WTC11 (cell line): ENCODE data around the gene MAPK7. TPM values are rescaled to one million over a fixed set of nuclear protein-coding genes. Genes with fewer than 3 reads are reported as not detected.
"Not testable (repeated sequence)": the region's sequence is repeated elsewhere in the genome, so short reads cannot be mapped to it uniquely, and the experiment has no call there.

ENCODE experiments used
- ATAC-seq: fragments of 200-7000 bp; cut with Tn5 transposase; 2 replicates; pipeline ENCODE4 v1.10.0; 2021; ENCODE audit warnings: mild to moderate bottlenecking, moderate library complexity
- CTCF ChIA-PET: fragments of 300-600 bp; sonication (Branson Sonifier 250); formaldehyde crosslinking; loops from one replicate; lab custom pipeline; 2021; ENCODE audit warnings: antibody characterized with exemption; lab: Charles Lee
- POLR2A ChIA-PET: fragments of 350-600 bp; sonication (Branson Sonifier 250); formaldehyde crosslinking; loops from one replicate; lab custom pipeline; 2021; ENCODE audit warnings: antibody characterized with exemption; lab: Charles Lee
- DNase-seq: peaks from one replicate; pipeline ENCODE4 v3.0.0; 2021; ENCODE audit warnings: low spot score
- H3K27ac Mint-ChIP-seq: 2 replicates; pipeline ENCODE4 v1.8.0; 2021; ENCODE audit warnings: mixed read lengths
- H3K27me3 Mint-ChIP-seq: 2 replicates; pipeline ENCODE4 v1.8.0; 2021; ENCODE audit warnings: low read depth, mild to moderate bottlenecking, moderate library complexity, mixed read lengths
- H3K36me3 Mint-ChIP-seq: 2 replicates; pipeline ENCODE4 v1.8.0; 2021; ENCODE audit warnings: mixed read lengths
- H3K4me1 Mint-ChIP-seq: 2 replicates; pipeline ENCODE4 v1.8.0; 2022; ENCODE audit warnings: mixed read lengths
- H3K4me3 Mint-ChIP-seq: 2 replicates; pipeline ENCODE4 v1.8.0; 2021; ENCODE audit warnings: mild to moderate bottlenecking, moderate library complexity, mixed read lengths
- H3K9me3 Mint-ChIP-seq: 2 replicates; pipeline ENCODE4 v1.8.0; 2021; ENCODE audit warnings: mixed read lengths
- ATF1 ChIP-seq: sonication (generic); formaldehyde crosslinking; IDR thresholded peaks from 2 replicates; pipeline ENCODE4 v1.8.1; 2023; ENCODE audit warnings: mild to moderate bottlenecking, moderate library complexity, missing genetic modification reagents
- ATF2 ChIP-seq: sonication (generic); formaldehyde crosslinking; IDR thresholded peaks from 2 replicates; pipeline ENCODE4 v1.8.1; 2022; ENCODE audit warnings: low read depth, missing genetic modification reagents, borderline replicate concordance
- E2F5 ChIP-seq: sonication (generic); formaldehyde crosslinking; IDR thresholded peaks from 2 replicates; pipeline ENCODE4 v1.8.1; 2022; ENCODE audit warnings: mild to moderate bottlenecking, moderate library complexity, missing genetic modification reagents
- ELF4 ChIP-seq: sonication (generic); formaldehyde crosslinking; IDR thresholded peaks from 2 replicates; pipeline ENCODE4 v1.8.1; 2022; ENCODE audit warnings: low read depth, mild to moderate bottlenecking, moderate library complexity, missing genetic modification reagents
- ESRRA ChIP-seq: sonication (generic); formaldehyde crosslinking; IDR thresholded peaks from 2 replicates; pipeline ENCODE4 v1.8.1; 2022; ENCODE audit warnings: mild to moderate bottlenecking, missing genetic modification reagents, borderline replicate concordance
- FOXJ3 ChIP-seq: sonication (generic); formaldehyde crosslinking; IDR thresholded peaks from 2 replicates; pipeline ENCODE4 v1.9.0; 2021; ENCODE audit warnings: missing genetic modification reagents, mild to moderate bottlenecking, borderline replicate concordance
- GRHL2 ChIP-seq: fragments of 250-450 bp; sonication (Bioruptor Pico); IDR thresholded peaks from 2 replicates; pipeline ENCODE4 v1.8.0; 2022; ENCODE audit warnings: mild to moderate bottlenecking, moderate library complexity; ENCODE audit not compliant: insufficient replicate concordance, severe bottlenecking
- MLX ChIP-seq: sonication (generic); formaldehyde crosslinking; IDR thresholded peaks from 2 replicates; pipeline ENCODE4 v1.8.1; 2023; ENCODE audit warnings: mild to moderate bottlenecking, missing genetic modification reagents, moderate library complexity
- MYBL2 ChIP-seq: sonication (generic); formaldehyde crosslinking; IDR thresholded peaks from 2 replicates; pipeline ENCODE4 v1.8.1; 2023; ENCODE audit warnings: mild to moderate bottlenecking, moderate library complexity, missing genetic modification reagents
- NFE2L1 ChIP-seq: sonication (generic); formaldehyde crosslinking; IDR thresholded peaks from 2 replicates; pipeline ENCODE4 v1.8.1; 2023; ENCODE audit warnings: missing genetic modification reagents
- NR1H2 ChIP-seq: sonication (generic); formaldehyde crosslinking; IDR thresholded peaks from 2 replicates; pipeline ENCODE4 v1.9.0; 2021; ENCODE audit warnings: mild to moderate bottlenecking, moderate library complexity, missing genetic modification reagents
- NR2C2 ChIP-seq: sonication (generic); formaldehyde crosslinking; IDR thresholded peaks from 2 replicates; pipeline ENCODE4 v1.8.0; 2022; ENCODE audit warnings: mild to moderate bottlenecking, missing genetic modification reagents
- OVOL2 ChIP-seq: fragments of 250-450 bp; sonication (Bioruptor Pico); IDR thresholded peaks from 2 replicates; pipeline ENCODE4 v1.9.0; 2021; ENCODE audit warnings: mild to moderate bottlenecking, borderline replicate concordance
- TCF7 ChIP-seq: sonication (generic); formaldehyde crosslinking; IDR thresholded peaks from 2 replicates; pipeline ENCODE4 v1.8.0; 2022; ENCODE audit warnings: mild to moderate bottlenecking, low read depth, missing genetic modification reagents, moderate library complexity
- ZNF138 ChIP-seq: sonication (generic); formaldehyde crosslinking; conservative IDR thresholded peaks from 2 replicates; pipeline ENCODE4 v1.8.1; 2022; ENCODE audit warnings: mild to moderate bottlenecking, moderate library complexity, missing genetic modification reagents
- ZNF219 ChIP-seq: sonication (generic); formaldehyde crosslinking; IDR thresholded peaks from 2 replicates; pipeline ENCODE4 v1.8.0; 2023; ENCODE audit warnings: missing genetic modification reagents, mild to moderate bottlenecking, borderline replicate concordance
- ZNF396 ChIP-seq: fragments of 250-450 bp; sonication (Bioruptor Pico); IDR thresholded peaks from 2 replicates; pipeline ENCODE4 v1.8.0; 2021; ENCODE audit warnings: mild to moderate bottlenecking, moderate library complexity, borderline replicate concordance
- ZNF416 ChIP-seq: fragments of 250-450 bp; sonication (Bioruptor Pico); IDR thresholded peaks from 2 replicates; pipeline ENCODE4 v1.9.0; 2021; ENCODE audit warnings: mild to moderate bottlenecking, inconsistent platforms
- ZNF512 ChIP-seq: sonication (generic); formaldehyde crosslinking; IDR thresholded peaks from 2 replicates; pipeline ENCODE4 v1.8.1; 2022; ENCODE audit warnings: missing genetic modification reagents, borderline replicate concordance
- total RNA-seq: library from RNA; stranded (reverse); gene quantifications from 3 replicates; pipeline ENCODE4 v1.2.3, GENCODE V29; 2021
- TF ChIP-seq, protein P1 (sequence below): sonication (generic); formaldehyde crosslinking; IDR thresholded peaks from 2 replicates; pipeline ENCODE4 v1.8.0; 2023; ENCODE audit warnings: missing genetic modification reagents
- TF ChIP-seq, protein P2 (sequence below): sonication (generic); formaldehyde crosslinking; IDR thresholded peaks from 2 replicates; pipeline ENCODE4 v1.8.0; 2022; ENCODE audit warnings: mild to moderate bottlenecking, missing genetic modification reagents
- TF ChIP-seq, protein P3 (sequence below): fragments of 250-450 bp; sonication (Bioruptor Pico); conservative IDR thresholded peaks from 2 replicates; pipeline ENCODE4 v1.9.0; 2021; ENCODE audit warnings: mild to moderate bottlenecking

MAPK7 gene
- total RNA-seq, 1 experiment from 2014 or later: 38.5 TPM

GRCh38 chr17:19348806-19349205 is 29.5 kb upstream of the MAPK7 start:
- H3K27me3 Mint-ChIP-seq: no peaks in the 10 kb centered on the region
- no peak overlapping the region for H3K4me3 Mint-ChIP-seq
- DNase-seq: no peak
- TF ChIP-seq ZNF512 (CRISPR knock-in tag): no peak
- no peak for TF ChIP-seq ELF4 (CRISPR knock-in tag)
- no peak for TF ChIP-seq FOXJ3 (CRISPR knock-in tag)
- no peak for TF ChIP-seq NFE2L1
- no peak for TF ChIP-seq TCF7
- H3K36me3 Mint-ChIP-seq: peaks cover 12% of the 10 kb centered on the region; the same call in 1 of the 2 replicates
- no peak for ATAC-seq
- POLR2A ChIA-PET: no interaction called here
- no peaks in the 10 kb centered on the region for H3K4me1 Mint-ChIP-seq
- no peaks in the 10 kb centered on the region for H3K9me3 Mint-ChIP-seq
- CTCF ChIA-PET: interaction anchor here (1.2 kb wide), 1 partner anchor 11 kb away, joined by 4 read pairs; no protein-coding TSS in a partner anchor
- H3K27ac Mint-ChIP-seq: no peak overlapping the region

DNA sequence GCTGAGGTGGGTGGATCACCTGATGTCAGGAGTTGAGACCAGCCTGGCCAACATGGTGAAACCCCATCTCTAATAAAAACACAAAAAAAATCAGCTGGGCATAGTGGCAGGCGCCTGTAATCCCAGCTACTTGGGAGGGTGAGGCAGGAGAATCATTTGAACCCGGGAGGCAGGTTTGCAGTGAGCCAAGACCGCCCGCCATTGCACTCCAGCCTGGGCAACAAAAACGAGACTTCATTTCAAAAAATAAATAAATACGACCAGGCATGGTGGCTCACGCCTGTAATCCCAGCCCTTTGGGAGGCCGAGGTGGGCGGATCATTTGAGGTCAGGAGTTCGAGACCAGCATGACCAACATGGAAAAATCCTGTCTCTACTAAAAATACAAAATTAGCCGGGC is 24.9 kb upstream of the MAPK7 start:
- H3K27ac Mint-ChIP-seq, H3K27me3 Mint-ChIP-seq, H3K4me3 Mint-ChIP-seq, ATAC-seq, H3K4me1 Mint-ChIP-seq, DNase-seq, H3K9me3 Mint-ChIP-seq: not testable (repeated sequence)
- peaks cover 23% of the 10 kb centered on the region for H3K36me3 Mint-ChIP-seq
- CTCF ChIA-PET: interaction anchor here (1.3 to 1.5 kb wide), 2 partner anchors 9 to 15 kb away, joined by 4 to 5 read pairs; partner anchors contain the start of gene B9D1
- POLR2A ChIA-PET: interaction anchor here (0.5 kb wide), 1 partner anchor 77 kb away, joined by 5 read pairs; no protein-coding TSS in a partner anchor

DNA sequence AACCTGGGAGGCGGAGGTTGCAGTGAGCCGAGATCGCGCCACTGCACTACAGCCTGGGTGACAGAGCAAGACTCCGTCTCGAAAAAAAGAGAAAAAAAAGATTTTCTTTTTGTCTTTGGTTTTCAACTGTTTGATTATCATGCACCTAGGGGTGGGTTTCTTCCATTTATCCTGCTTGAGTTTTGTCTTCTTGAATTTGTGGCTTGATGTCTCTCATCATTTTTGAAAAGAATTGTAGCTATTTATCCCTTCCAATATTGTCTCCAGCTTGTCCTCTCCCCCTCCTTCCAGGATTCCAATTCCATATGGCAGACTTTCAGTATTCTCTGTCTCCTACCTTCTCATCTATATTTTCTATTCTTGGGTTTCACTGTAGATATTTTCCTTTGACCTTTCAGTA is 23.6 kb upstream of the MAPK7 start:
- no peaks in the 10 kb centered on the region for H3K9me3 Mint-ChIP-seq
- H3K4me1 Mint-ChIP-seq: no peaks in the 10 kb centered on the region
- ChIA-PET POLR2A (no interaction called here), CTCF (interaction anchor here (0.7 to 1.5 kb wide), 2 partner anchors 16 to 293 kb away, joined by 3 to 5 read pairs; partner anchors contain the start of gene ALDH3A2)
- no peak for DNase-seq
- peaks cover 29% of the 10 kb centered on the region for H3K36me3 Mint-ChIP-seq
- H3K27me3 Mint-ChIP-seq: no peaks in the 10 kb centered on the region
- no peak for TF ChIP-seq OVOL2 (CRISPR knock-in tag)
- TF ChIP-seq ZNF396 (CRISPR knock-in tag): no peak
- no peak for TF ChIP-seq FOXJ3 (CRISPR knock-in tag)
- TF ChIP-seq ZNF138 (CRISPR knock-in tag): no peak
- no peak for TF ChIP-seq TCF7
- no peak for TF ChIP-seq ATF2 (CRISPR knock-in tag)
- TF ChIP-seq NR2C2 (CRISPR knock-in tag): no peak
- no peak for TF ChIP-seq ZNF416 (CRISPR knock-in tag)
- TF ChIP-seq MLX: no peak
- no peak for TF ChIP-seq NR1H2 (CRISPR knock-in tag)
- TF ChIP-seq, protein P1, sequence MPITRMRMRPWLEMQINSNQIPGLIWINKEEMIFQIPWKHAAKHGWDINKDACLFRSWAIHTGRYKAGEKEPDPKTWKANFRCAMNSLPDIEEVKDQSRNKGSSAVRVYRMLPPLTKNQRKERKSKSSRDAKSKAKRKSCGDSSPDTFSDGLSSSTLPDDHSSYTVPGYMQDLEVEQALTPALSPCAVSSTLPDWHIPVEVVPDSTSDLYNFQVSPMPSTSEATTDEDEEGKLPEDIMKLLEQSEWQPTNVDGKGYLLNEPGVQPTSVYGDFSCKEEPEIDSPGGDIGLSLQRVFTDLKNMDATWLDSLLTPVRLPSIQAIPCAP (CRISPR knock-in tag): no peak
- no peak for TF ChIP-seq MYBL2
- no peak for TF ChIP-seq E2F5 (CRISPR knock-in tag)
- no peak for TF ChIP-seq ATF1 (CRISPR knock-in tag)
- TF ChIP-seq ESRRA (CRISPR knock-in tag): no peak
- TF ChIP-seq, protein P2, sequence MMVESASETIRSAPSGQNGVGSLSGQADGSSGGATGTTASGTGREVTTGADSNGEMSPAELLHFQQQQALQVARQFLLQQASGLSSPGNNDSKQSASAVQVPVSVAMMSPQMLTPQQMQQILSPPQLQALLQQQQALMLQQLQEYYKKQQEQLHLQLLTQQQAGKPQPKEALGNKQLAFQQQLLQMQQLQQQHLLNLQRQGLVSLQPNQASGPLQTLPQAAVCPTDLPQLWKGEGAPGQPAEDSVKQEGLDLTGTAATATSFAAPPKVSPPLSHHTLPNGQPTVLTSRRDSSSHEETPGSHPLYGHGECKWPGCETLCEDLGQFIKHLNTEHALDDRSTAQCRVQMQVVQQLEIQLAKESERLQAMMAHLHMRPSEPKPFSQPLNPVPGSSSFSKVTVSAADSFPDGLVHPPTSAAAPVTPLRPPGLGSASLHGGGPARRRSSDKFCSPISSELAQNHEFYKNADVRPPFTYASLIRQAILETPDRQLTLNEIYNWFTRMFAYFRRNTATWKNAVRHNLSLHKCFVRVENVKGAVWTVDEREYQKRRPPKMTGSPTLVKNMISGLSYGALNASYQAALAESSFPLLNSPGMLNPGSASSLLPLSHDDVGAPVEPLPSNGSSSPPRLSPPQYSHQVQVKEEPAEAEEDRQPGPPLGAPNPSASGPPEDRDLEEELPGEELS (CRISPR knock-in tag): no peak
- no peak for TF ChIP-seq GRHL2 (CRISPR knock-in tag)
- no peak for TF ChIP-seq ZNF219 (CRISPR knock-in tag)
- TF ChIP-seq, protein P3, sequence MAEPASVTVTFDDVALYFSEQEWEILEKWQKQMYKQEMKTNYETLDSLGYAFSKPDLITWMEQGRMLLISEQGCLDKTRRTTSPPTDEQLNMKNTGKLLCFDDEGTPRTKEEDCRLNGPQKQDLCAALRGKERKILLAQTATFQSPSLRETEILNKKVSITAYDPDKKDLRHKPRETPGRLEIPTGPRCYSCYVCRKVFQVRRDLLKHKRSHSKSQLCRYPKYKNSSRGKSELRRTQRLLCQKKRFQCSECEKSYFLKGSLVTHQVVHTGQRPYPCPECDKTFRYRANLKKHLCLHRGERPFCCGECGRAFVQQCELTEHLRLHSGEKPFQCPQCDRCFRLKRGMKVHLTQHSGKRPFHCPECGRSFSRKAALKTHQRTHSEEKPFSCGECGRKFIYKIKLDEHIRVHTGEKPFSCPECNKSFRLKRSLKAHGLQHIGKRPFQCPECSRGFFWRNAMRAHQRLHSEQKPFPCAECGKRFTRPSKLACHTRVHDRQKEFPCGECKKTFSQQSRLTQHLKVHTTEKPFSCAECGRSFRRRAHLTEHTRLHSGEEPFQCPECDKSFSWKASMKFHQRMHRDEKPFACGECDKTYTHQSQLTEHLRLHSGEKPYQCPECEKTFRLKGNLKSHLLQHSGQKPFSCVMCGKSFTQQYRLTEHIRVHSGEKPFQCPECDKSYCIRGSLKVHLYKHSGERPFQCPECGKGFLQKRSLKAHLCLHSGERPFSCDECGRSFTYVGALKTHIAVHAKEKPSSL (CRISPR knock-in tag): no peak
- ATAC-seq: no peak
- no peak overlapping the region for H3K27ac Mint-ChIP-seq
- no peak overlapping the region for H3K4me3 Mint-ChIP-seq
